GM12891 (cell line): Measurements from ENCODE around the gene ZFAND2A.
A peak's percentile ranks its signal among the peaks of the same experiment; 100 is the strongest.

Experiments used
- DNase-seq: peaks from one replicate; pipeline ENCODE4 v3.0.0; 2011; ENCODE audit warnings: low spot score; ENCODE audit not compliant: insufficient read length
- FAIRE-seq: peaks from 2 replicates; lab custom pipeline; 2011; peaks lifted over from hg19 to GRCh38; lab: Jason Lieb, UNC
- PAX5 ChIP-seq: IDR thresholded peaks from 2 replicates; pipeline ENCODE4 v1.6.1; 2011; ENCODE audit warnings: low read length, moderate library complexity, mild to moderate bottlenecking; ENCODE audit not compliant: insufficient read depth, severe bottlenecking
- POLR2A ChIP-seq: IDR thresholded peaks from 2 replicates; pipeline ENCODE4 v1.6.1; 2011; ENCODE audit warnings: low read depth, low read length, control low read depth
- POLR2AphosphoS5 ChIP-seq: IDR thresholded peaks from 2 replicates; pipeline ENCODE4 v1.6.1; 2011; ENCODE audit warnings: low read depth, low read length, control low read depth
- POU2F2 ChIP-seq: IDR thresholded peaks from 2 replicates; pipeline ENCODE4 v1.6.1; 2011; ENCODE audit warnings: low read depth, mild to moderate bottlenecking, control low read depth, low read length, moderate library complexity
- SPI1 ChIP-seq: IDR thresholded peaks from 2 replicates; pipeline ENCODE4 v1.6.1; 2011; ENCODE audit warnings: low read depth, low read length, control low read depth
- TAF1 ChIP-seq: IDR thresholded peaks from 2 replicates; pipeline ENCODE4 v1.6.1; 2011; ENCODE audit warnings: low read depth, low read length, control low read depth

Gene ZFAND2A

DNA sequence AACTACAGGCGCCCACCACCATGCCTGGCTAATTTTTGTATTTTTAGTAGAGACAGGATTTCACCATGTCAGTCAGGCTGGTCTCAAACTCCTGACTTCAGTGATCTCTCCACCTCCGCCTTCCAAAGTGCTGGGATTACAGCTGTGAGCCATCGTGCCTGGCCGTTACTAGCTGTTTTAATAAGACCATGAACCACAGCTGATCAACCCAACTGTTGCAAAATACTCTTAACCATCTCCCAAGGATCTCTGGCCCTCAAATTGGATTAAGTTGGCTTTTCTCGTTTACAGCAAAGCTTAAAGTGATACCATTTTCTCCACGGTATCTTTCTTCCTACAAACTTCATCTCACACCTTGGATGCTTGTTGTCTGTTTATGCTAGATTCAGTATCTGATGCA lies 18.3 kb downstream of the ZFAND2A start:
- TF ChIP-seq POLR2A (no peak), POLR2AphosphoS5 (no peak), PAX5 (no peak), TAF1 (no peak), SPI1 (no peak), POU2F2 (no peak)
- no peak for FAIRE-seq

GRCh38 chr7:1140476-1141104 lies 19.4 kb downstream of the ZFAND2A start:
- no peak for TF ChIP-seq TAF1
- FAIRE-seq (no peak), DNase-seq (no peak)

More for the DNA sequence above, 18.3 kb downstream of the ZFAND2A start:
- DNase-seq: no peak

- FAIRE-seq: no peak
Observed at GRCh38 chr7:1137517-1138167, 22.4 kb downstream of the ZFAND2A start.

GRCh38 chr7:1136841-1137516 lies 23.0 kb downstream of the ZFAND2A start:
- FAIRE-seq (peak; percentile 20), DNase-seq (no peak)
- TF ChIP-seq POLR2A (no peak), SPI1 (no peak), TAF1 (no peak), POU2F2 (no peak), PAX5 (no peak), POLR2AphosphoS5 (no peak)

More at GRCh38 chr7:1137517-1138167, 22.4 kb downstream of the ZFAND2A start:
- TF ChIP-seq POU2F2 (no peak), POLR2A (no peak), TAF1 (no peak; the same call in 1 of the 2 replicates), PAX5 (no peak), POLR2AphosphoS5 (0 out of 2 replicates have a peak, but pooled peaks have one; percentile 40)
- no peak for DNase-seq

GRCh38 chr7:1134951-1135350 lies 25.0 kb downstream of the ZFAND2A start:
- TF ChIP-seq POLR2A (no peak), SPI1 (no peak), PAX5 (no peak), POU2F2 (no peak), TAF1 (no peak), POLR2AphosphoS5 (no peak)
- no peak for FAIRE-seq
- no peak for DNase-seq

- FAIRE-seq (no peak), DNase-seq (no peak)
- no peak for TF ChIP-seq POU2F2
- TF ChIP-seq TAF1: no peak
Observed at GRCh38 chr7:1131471-1132265, 28.3 kb downstream of the ZFAND2A start.

DNA sequence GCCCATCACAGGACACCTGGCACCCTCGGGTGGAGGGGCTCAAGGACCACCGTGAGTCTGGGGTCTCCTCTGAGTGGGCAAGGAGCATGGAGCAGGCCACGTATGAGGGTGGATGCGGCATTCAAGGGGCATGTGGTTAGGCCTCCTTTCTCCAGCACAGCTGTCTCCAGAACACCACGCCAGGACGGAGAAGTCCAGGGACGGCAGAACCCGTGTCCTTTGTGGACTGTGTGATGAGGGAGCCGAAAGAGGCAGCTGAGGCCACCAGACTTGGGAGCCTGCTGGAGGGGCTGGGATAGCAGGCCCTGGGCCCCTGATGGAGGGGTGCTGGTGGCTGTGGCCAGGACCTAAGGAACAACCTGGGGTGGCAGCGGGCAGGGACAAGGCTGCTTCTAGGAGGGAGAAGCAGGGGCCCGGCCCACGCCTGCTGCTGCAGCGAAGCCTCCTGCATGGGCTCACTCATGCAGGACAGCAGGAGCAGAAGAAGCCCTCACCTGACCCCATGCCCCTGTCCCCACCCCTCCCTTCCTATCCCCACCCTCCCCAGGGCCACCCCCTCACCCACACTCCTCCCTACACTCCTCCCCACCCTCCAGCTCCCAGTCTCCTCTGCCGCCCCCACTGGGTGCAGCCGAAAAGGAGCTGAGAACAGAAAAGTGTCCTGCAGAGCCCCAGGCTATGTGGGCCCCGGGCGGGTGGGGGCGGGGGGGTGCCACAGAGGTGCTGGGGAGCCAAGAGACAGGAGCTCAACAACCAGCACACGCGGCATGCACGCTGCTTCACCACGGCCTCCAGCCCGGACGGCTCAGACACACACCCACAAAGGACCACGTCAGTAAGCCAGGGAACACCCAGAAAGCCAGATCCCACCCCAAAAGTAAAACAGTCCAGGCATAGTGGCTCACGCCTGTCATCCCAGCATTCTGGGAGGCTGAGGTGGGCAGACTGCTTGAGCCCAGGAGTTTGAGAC lies 29.7 kb downstream of the ZFAND2A start:
- no peak for TF ChIP-seq POLR2AphosphoS5
- TF ChIP-seq POU2F2: no peak
- no peak for TF ChIP-seq POLR2A
- TF ChIP-seq SPI1: no peak
- no peak for TF ChIP-seq PAX5
- no peak for TF ChIP-seq TAF1
- DNase-seq (no peak), FAIRE-seq (no peak)

DNA sequence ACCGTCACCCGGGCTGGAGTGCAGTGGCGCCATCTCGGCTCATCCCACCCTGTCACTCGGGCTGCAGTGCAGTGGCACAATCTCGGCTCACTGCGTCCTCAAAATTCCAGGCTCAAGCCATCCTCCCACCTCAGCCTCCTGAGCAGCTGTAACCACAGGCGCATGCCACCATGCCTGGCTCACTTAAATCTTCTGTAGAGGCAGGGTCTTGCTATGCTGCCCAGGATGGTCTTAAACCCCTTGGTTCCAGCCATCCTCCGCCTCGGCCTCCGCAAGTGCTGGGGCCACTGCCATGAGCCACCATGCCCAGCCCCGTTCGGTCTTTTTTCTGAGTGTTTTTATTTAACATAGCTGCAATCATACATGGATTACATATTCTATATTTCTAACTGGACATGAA lies 30.6 kb downstream of the ZFAND2A start:
- FAIRE-seq: no peak
- TF ChIP-seq SPI1: no peak
- no peak for TF ChIP-seq TAF1
- TF ChIP-seq POLR2A: no peak
- TF ChIP-seq POU2F2: no peak
- no peak for TF ChIP-seq PAX5
- TF ChIP-seq POLR2AphosphoS5: no peak

More for the DNA sequence above, 30.6 kb downstream of the ZFAND2A start:
- DNase-seq: no peak
